ENCODE results near the gene AP1G1.
"Not testable (repeated sequence)": the region's sequence is repeated elsewhere in the genome, so short reads cannot be mapped to it uniquely, and the experiment has no call there.

AP1G1 gene

GRCh38 chr16:71808593-71809459, at the start of gene AP1G1:
Gene AP1G1 (minus strand): TSS chr16:71808834. CDS start chr16:71789479, 19,355 bp downstream.
- DNase-seq (ENCODE audit: low spot score) = peak; percentile 91

- DNase-seq (ENCODE audit: low spot score) = no peak
Measured at GRCh38 chr16:71855937-71856662, 47.5 kb upstream of the AP1G1 start.

- no peak for DNase-seq (ENCODE audit: low spot score)
Measured at GRCh38 chr16:71854369-71854948, 45.8 kb upstream of the AP1G1 start.

GRCh38 chr16:71853413-71853812, 44.8 kb upstream of the AP1G1 start:
- no peak for DNase-seq (ENCODE audit: low spot score)

GRCh38 chr16:71852561-71852960, 43.9 kb upstream of the AP1G1 start:
- no peak for DNase-seq (ENCODE audit: low spot score)

- no peak for DNase-seq (ENCODE audit: low spot score)
Measured at GRCh38 chr16:71852158-71852557, 43.5 kb upstream of the AP1G1 start.

- no peak for DNase-seq (ENCODE audit: low spot score)
Measured at GRCh38 chr16:71851746-71852145, 43.1 kb upstream of the AP1G1 start.

- no peak for DNase-seq (ENCODE audit: low spot score)
Measured at GRCh38 chr16:71848622-71849021, 40.0 kb upstream of the AP1G1 start.

GRCh38 chr16:71847096-71847495, 38.5 kb upstream of the AP1G1 start:
- DNase-seq (ENCODE audit: low spot score) = no peak

GRCh38 chr16:71846431-71846830, 37.8 kb upstream of the AP1G1 start:
- DNase-seq (ENCODE audit: low spot score) = no peak

- peak; percentile 99 for DNase-seq (ENCODE audit: low spot score)
Measured at GRCh38 chr16:71845639-71846430, 37.2 kb upstream of the AP1G1 start, which contains the start of gene ATXN1L. Gene ATXN1L (plus strand): TSS chr16:71845976. CDS start chr16:71849741, 3,765 bp downstream.

GRCh38 chr16:71843572-71843971, 34.9 kb upstream of the AP1G1 start:
- no peak for DNase-seq (ENCODE audit: low spot score)

- DNase-seq (ENCODE audit: low spot score) = no peak
Measured at GRCh38 chr16:71840052-71840451, 31.4 kb upstream of the AP1G1 start.

GRCh38 chr16:71837150-71837549, 28.5 kb upstream of the AP1G1 start:
- no peak for DNase-seq (ENCODE audit: low spot score)

- DNase-seq (ENCODE audit: low spot score) = no peak
Measured at GRCh38 chr16:71834291-71834690, 25.7 kb upstream of the AP1G1 start.

- DNase-seq (ENCODE audit: low spot score) = not testable (repeated sequence)
Measured at GRCh38 chr16:71832112-71832511, 23.5 kb upstream of the AP1G1 start.

- not testable (repeated sequence) for DNase-seq (ENCODE audit: low spot score)
Measured at GRCh38 chr16:71831698-71832097, 23.1 kb upstream of the AP1G1 start.

GRCh38 chr16:71830359-71830758, 21.7 kb upstream of the AP1G1 start:
- DNase-seq (ENCODE audit: low spot score) = no peak

GRCh38 chr16:71826533-71827017, 17.9 kb upstream of the AP1G1 start:
- DNase-seq (ENCODE audit: low spot score) = no peak

GRCh38 chr16:71817155-71817500, 8.5 kb upstream of the AP1G1 start:
- not testable (repeated sequence) for DNase-seq (ENCODE audit: low spot score)

GRCh38 chr16:71811261-71811803, 2.7 kb upstream of the AP1G1 start:
- no peak for DNase-seq (ENCODE audit: low spot score)

- not testable (repeated sequence) for DNase-seq (ENCODE audit: low spot score)
Measured at GRCh38 chr16:71810155-71810530, 1.5 kb upstream of the AP1G1 start.
